ENCODE measurements around the gene OAS2.

DNA sequence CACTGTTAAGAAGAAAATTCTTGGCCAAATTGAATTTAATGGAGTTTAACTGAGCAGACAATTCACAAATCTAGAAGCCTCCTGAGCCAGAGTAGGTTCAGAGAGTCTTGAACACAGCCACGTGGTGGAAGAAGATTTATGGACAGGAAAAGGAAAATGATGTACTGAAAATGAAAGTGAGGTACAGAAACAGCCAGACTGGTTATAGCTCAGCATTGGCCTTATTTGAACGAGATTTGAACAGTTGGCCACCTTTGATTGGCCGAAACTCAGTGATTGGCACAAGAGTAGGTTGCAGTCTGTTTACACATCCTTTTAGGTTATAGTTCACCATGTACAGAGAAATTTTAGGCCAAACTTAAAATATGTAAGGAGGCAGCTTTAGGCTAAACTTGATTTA is 9.9 kb downstream of the OAS2 start:
- TF ChIP-seq, protein P1, sequence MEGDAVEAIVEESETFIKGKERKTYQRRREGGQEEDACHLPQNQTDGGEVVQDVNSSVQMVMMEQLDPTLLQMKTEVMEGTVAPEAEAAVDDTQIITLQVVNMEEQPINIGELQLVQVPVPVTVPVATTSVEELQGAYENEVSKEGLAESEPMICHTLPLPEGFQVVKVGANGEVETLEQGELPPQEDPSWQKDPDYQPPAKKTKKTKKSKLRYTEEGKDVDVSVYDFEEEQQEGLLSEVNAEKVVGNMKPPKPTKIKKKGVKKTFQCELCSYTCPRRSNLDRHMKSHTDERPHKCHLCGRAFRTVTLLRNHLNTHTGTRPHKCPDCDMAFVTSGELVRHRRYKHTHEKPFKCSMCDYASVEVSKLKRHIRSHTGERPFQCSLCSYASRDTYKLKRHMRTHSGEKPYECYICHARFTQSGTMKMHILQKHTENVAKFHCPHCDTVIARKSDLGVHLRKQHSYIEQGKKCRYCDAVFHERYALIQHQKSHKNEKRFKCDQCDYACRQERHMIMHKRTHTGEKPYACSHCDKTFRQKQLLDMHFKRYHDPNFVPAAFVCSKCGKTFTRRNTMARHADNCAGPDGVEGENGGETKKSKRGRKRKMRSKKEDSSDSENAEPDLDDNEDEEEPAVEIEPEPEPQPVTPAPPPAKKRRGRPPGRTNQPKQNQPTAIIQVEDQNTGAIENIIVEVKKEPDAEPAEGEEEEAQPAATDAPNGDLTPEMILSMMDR (IDR thresholded peaks at IDR 0.05; ENCODE audit: low read length), result no peak
- no peak for TF ChIP-seq EZH2 (IDR thresholded peaks at IDR 0.05; ENCODE audit: borderline replicate concordance, low read length)

All from OCI-LY1 (cell line).